Progenitor cell of endocrine pancreas (in vitro differentiated cells): ENCODE data around the gene SLC16A8. TPM values are rescaled to one million over a fixed set of nuclear protein-coding genes. Genes with fewer than 3 reads are reported as not detected.

ENCODE experiments used
- DNase-seq: peaks from one replicate; pipeline ENCODE4 v3.0.0; 2021; ENCODE audit warnings: low spot score; ENCODE audit not compliant: unreplicated experiment
- H3K27ac Mint-ChIP-seq: 2 replicates; pipeline ENCODE4 v1.8.0; 2021; ENCODE audit warnings: mild to moderate bottlenecking, moderate library complexity, mixed read lengths
- H3K27me3 Mint-ChIP-seq: 2 replicates; pipeline ENCODE4 v1.8.0; 2021; ENCODE audit warnings: mixed read lengths
- H3K36me3 Mint-ChIP-seq: 2 replicates; pipeline ENCODE4 v1.8.0; 2022; ENCODE audit warnings: mixed read lengths; ENCODE audit not compliant: insufficient read depth
- H3K4me1 Mint-ChIP-seq: 2 replicates; pipeline ENCODE4 v1.8.0; 2021; ENCODE audit warnings: low read depth, mixed read lengths
- H3K4me3 Mint-ChIP-seq: 2 replicates; pipeline ENCODE4 v1.8.0; 2021; ENCODE audit warnings: low read depth, mild to moderate bottlenecking, moderate library complexity, mixed read lengths
- H3K9me3 Mint-ChIP-seq: 2 replicates; pipeline ENCODE4 v1.8.0; 2021; ENCODE audit warnings: low read depth, mixed read lengths
- total RNA-seq: library from RNA; stranded (reverse); gene quantifications from 2 replicates; pipeline ENCODE4 v1.2.1, GENCODE V29; 2021
- TF ChIP-seq, protein P1 (sequence below): fragments of 200-600 bp; sonication (generic); IDR thresholded peaks from one replicate; pipeline ENCODE4 v1.5.0; 2021; ENCODE audit warnings: antibody characterized with exemption, mild to moderate bottlenecking; ENCODE audit not compliant: unreplicated experiment

Gene SLC16A8
- total RNA-seq, 1 donor from 2014 or later = 2.6 TPM

DNA sequence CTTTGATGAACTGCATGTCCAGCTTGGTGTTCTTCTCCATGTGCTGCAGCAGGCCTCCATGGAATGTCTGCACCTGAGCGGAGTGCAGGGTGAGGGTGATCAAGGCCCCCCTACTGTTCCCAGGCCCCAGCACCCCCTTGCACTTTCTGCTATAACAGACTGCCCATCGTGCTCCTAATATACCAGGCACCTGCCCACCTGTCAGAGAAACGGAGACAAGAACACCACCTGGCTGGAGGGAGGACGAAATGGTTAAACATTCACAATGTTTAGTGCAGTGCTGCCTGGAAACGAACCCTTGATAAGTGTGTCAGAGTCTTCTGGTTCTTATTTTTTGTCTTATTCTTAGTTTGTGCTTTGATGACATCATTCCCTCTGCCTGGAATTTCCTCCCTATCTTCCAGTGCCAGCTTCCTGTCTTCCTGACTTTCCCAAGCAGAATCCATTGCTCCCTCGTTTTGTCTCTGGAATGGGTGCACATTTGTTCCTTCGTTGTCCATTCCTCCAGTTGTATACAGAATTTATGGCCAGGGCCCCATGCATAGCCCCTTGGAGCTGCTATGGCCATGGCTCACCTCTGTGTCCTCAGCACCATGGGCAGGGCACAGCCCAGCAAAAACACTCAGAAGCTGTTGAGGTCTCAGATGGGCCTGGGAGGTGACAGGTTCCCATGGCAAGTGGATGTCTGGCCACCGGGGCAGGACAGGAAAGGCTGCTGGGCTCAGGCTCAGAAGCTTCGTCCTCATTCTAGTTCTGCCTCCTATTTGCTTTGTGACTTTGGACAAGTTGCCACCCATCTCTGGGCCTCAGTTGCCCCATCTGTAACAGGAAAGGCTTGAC, 14.6 kb upstream of the SLC16A8 start:
- TF ChIP-seq, protein P1, sequence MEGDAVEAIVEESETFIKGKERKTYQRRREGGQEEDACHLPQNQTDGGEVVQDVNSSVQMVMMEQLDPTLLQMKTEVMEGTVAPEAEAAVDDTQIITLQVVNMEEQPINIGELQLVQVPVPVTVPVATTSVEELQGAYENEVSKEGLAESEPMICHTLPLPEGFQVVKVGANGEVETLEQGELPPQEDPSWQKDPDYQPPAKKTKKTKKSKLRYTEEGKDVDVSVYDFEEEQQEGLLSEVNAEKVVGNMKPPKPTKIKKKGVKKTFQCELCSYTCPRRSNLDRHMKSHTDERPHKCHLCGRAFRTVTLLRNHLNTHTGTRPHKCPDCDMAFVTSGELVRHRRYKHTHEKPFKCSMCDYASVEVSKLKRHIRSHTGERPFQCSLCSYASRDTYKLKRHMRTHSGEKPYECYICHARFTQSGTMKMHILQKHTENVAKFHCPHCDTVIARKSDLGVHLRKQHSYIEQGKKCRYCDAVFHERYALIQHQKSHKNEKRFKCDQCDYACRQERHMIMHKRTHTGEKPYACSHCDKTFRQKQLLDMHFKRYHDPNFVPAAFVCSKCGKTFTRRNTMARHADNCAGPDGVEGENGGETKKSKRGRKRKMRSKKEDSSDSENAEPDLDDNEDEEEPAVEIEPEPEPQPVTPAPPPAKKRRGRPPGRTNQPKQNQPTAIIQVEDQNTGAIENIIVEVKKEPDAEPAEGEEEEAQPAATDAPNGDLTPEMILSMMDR = no peak
- peaks cover 3% of the 10 kb centered on the region for H3K36me3 Mint-ChIP-seq
- H3K4me1 Mint-ChIP-seq = peaks cover 7% of the 10 kb centered on the region
- H3K9me3 Mint-ChIP-seq = no peaks in the 10 kb centered on the region
- no peak for DNase-seq
- H3K27me3 Mint-ChIP-seq = peaks cover 13% of the 10 kb centered on the region
- H3K4me3 Mint-ChIP-seq = peak overlapping the region; percentile 46
- H3K27ac Mint-ChIP-seq = peak overlapping the region; percentile 2

GRCh38 chr22:38097557-38098409, 13.8 kb upstream of the SLC16A8 start:
- TF ChIP-seq, protein P1 = peak; percentile 49
- no peaks in the 10 kb centered on the region for H3K9me3 Mint-ChIP-seq
- H3K4me3 Mint-ChIP-seq = peak overlapping the region; percentile 42
- no peak overlapping the region for H3K27ac Mint-ChIP-seq
- H3K36me3 Mint-ChIP-seq = peaks cover 6% of the 10 kb centered on the region
- H3K27me3 Mint-ChIP-seq = peaks cover 13% of the 10 kb centered on the region
- no peak for DNase-seq
- peaks cover 13% of the 10 kb centered on the region for H3K4me1 Mint-ChIP-seq

DNA sequence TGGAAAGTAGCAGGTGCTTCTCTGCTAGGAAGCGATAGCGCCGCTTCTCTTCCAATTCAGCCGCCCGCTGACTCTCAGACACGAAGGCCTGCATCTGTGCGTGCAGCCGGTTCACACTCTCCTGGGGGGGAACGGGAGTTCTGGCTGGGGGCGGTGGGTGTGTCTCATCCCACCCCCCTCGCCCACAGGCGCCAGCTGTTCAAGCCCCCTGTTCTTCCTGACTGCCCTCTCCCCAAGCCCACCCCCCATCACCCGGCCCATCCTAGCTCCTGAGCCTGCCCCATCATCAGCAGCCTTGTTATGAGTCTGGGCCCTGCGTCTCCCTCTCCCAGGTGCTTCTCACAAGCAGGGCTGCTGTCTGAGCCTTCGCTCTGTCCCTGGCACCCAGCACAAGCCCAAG, 13.1 kb upstream of the SLC16A8 start:
- DNase-seq = no peak
- TF ChIP-seq, protein P1 = no peak
- Mint-ChIP-seq H3K9me3 (no peaks in the 10 kb centered on the region), H3K27me3 (peaks cover 13% of the 10 kb centered on the region), H3K4me3 (peak overlapping the region; percentile 42), H3K4me1 (peaks cover 13% of the 10 kb centered on the region), H3K27ac (no peak overlapping the region), H3K36me3 (peaks cover 6% of the 10 kb centered on the region)

DNA sequence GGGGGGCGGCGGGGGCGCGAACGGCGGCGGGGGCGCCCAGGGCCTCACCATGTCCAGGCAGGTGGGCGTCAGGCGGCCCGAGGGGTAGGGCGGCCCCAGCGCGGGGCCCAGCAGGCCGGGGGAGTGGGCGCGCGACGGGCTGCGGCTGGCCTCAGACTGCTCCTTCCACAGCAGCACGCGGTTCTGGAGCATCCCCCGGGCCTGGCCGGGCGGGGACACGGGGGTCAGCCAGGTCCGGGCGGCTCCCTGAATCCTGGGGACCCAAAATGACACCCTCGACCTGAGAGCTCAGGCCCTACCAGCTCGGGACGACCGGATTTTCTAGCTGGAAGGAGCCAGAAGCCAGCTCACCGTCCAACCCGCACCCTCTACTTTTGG, 5.5 kb upstream of the SLC16A8 start:
- peaks cover 10% of the 10 kb centered on the region for H3K4me1 Mint-ChIP-seq
- no peak for DNase-seq
- H3K36me3 Mint-ChIP-seq = peaks cover 10% of the 10 kb centered on the region
- no peak overlapping the region for H3K27ac Mint-ChIP-seq
- no peak overlapping the region for H3K4me3 Mint-ChIP-seq
- H3K27me3 Mint-ChIP-seq = peaks cover 3% of the 10 kb centered on the region
- TF ChIP-seq, protein P1 = no peak
- H3K9me3 Mint-ChIP-seq = no peaks in the 10 kb centered on the region
